DOHH2 (cell line): ENCODE results near the gene MAML1.

Source experiments
- H3F3A ChIP-seq: fragments of 200-600 bp; sonication (generic), shearing (Covaris generic); 2 replicates; pipeline ENCODE4 v1.6.0; 2016; ENCODE audit warnings: antibody characterized with exemption, mild to moderate bottlenecking; ENCODE audit not compliant: control insufficient read depth, insufficient read depth
- H3K27ac ChIP-seq: fragments of 200-600 bp; sonication (generic); 2 replicates; pipeline ENCODE4 v1.5.1; 2014; ENCODE audit warnings: low read depth, mild to moderate bottlenecking, low read length, moderate library complexity
- H3K27me3 ChIP-seq: fragments of 200-600 bp; sonication (generic); 2 replicates; pipeline ENCODE4 v1.6.1; 2014; ENCODE audit warnings: mild to moderate bottlenecking, low read length, mixed read lengths; ENCODE audit not compliant: control insufficient read depth
- H3K36me3 ChIP-seq: fragments of 200-600 bp; sonication (generic); 2 replicates; pipeline ENCODE4 v1.6.1; 2014; ENCODE audit warnings: mild to moderate bottlenecking, low read length, moderate library complexity, mixed read lengths; ENCODE audit not compliant: control insufficient read depth
- H3K4me1 ChIP-seq: fragments of 200-600 bp; sonication (generic); 2 replicates; pipeline ENCODE4 v1.6.1; 2014; ENCODE audit warnings: mild to moderate bottlenecking, low read length, mixed read lengths; ENCODE audit not compliant: control insufficient read depth
- H3K4me2 ChIP-seq: fragments of 200-600 bp; sonication (generic); 2 replicates; pipeline ENCODE4 v1.6.0; 2014; ENCODE audit warnings: mild to moderate bottlenecking, low read length, moderate library complexity
- H3K4me3 ChIP-seq: fragments of 200-600 bp; sonication (generic); 2 replicates; pipeline ENCODE4 v1.5.1; 2014; ENCODE audit warnings: mild to moderate bottlenecking, low read length, mixed read lengths
- H3K79me2 ChIP-seq: fragments of 200-600 bp; sonication (generic); 2 replicates; pipeline ENCODE4 v1.6.1; 2014; ENCODE audit warnings: mild to moderate bottlenecking, low read length, mixed read lengths; ENCODE audit not compliant: control insufficient read depth
- H3K9me2 ChIP-seq: fragments of 200-600 bp; sonication (generic); replicated peaks from 2 replicates; pipeline ENCODE4 v1.6.1; 2014; ENCODE audit warnings: mild to moderate bottlenecking, low read length, mixed read lengths; ENCODE audit not compliant: control insufficient read depth
- H3K9me3 ChIP-seq: fragments of 200-600 bp; sonication (generic); 2 replicates; pipeline ENCODE4 v1.6.1; 2014; ENCODE audit warnings: antibody characterized with exemption, low read length, mixed read lengths; ENCODE audit not compliant: control insufficient read depth, insufficient read depth
- H4K20me1 ChIP-seq: fragments of 200-600 bp; sonication (generic); 2 replicates; pipeline ENCODE4 v1.6.0; 2014; ENCODE audit warnings: low read depth, mild to moderate bottlenecking, antibody characterized with exemption, low read length, moderate library complexity; ENCODE audit not compliant: control insufficient read depth, insufficient read depth
- CTCF ChIP-seq: fragments of 200-600 bp; sonication (generic); IDR thresholded peaks from one replicate; pipeline ENCODE4 v1.5.1; 2014; ENCODE audit warnings: antibody characterized with exemption, mild to moderate bottlenecking, low read depth, low read length; ENCODE audit not compliant: poor library complexity, severe bottlenecking
- EZH2phosphoT487 ChIP-seq: fragments of 200-600 bp; sonication (generic); IDR thresholded peaks from 2 replicates; pipeline ENCODE4 v1.6.1; 2017; ENCODE audit warnings: borderline replicate concordance, mild to moderate bottlenecking, antibody characterized with exemption, low read length, moderate library complexity, mixed read lengths

MAML1 gene

GRCh38 chr5:179818746-179819295, 86.2 kb downstream of the MAML1 start:
- peaks cover 16% of the 10 kb centered on the region; the same call in 1 of the 2 replicates for H3K36me3 ChIP-seq
- H3K9me3 ChIP-seq: no peaks in the 10 kb centered on the region
- H3K27me3 ChIP-seq: no peaks in the 10 kb centered on the region
- TF ChIP-seq CTCF (no peak), EZH2phosphoT487 (no peak)
- H3K4me3 ChIP-seq: peak overlapping the region; percentile 75
- peaks cover 37% of the 10 kb centered on the region for H3K4me1 ChIP-seq
- H4K20me1 ChIP-seq: peaks cover 12% of the 10 kb centered on the region; the same call in 1 of the 2 replicates
- peak overlapping the region; percentile 98 for H3K4me2 ChIP-seq
- no peaks in the 10 kb centered on the region for H3K9me2 ChIP-seq
- H3K27ac ChIP-seq: peak overlapping the region; percentile 17; the same call in 1 of the 2 replicates
- H3F3A ChIP-seq: peaks cover 8% of the 10 kb centered on the region; the same call in 1 of the 2 replicates
- H3K79me2 ChIP-seq: peaks cover 27% of the 10 kb centered on the region

GRCh38 chr5:179819296-179820126, 86.9 kb downstream of the MAML1 start:
- Histone ChIP-seq H3K27ac (peak overlapping the region; percentile 17), H3K4me1 (peaks cover 37% of the 10 kb centered on the region), H3K27me3 (no peaks in the 10 kb centered on the region), H3K9me2 (no peaks in the 10 kb centered on the region), H3K9me3 (no peaks in the 10 kb centered on the region), H3K79me2 (peaks cover 27% of the 10 kb centered on the region), H3K4me2 (peak overlapping the region; percentile 98), H3K36me3 (peaks cover 23% of the 10 kb centered on the region), H3K4me3 (peak overlapping the region; percentile 75), H3F3A (peaks cover 8% of the 10 kb centered on the region; the same call in 1 of the 2 replicates), H4K20me1 (peaks cover 12% of the 10 kb centered on the region; the same call in 1 of the 2 replicates)
- TF ChIP-seq EZH2phosphoT487: no peak
- no peak for TF ChIP-seq CTCF

- Histone ChIP-seq H4K20me1 (peaks cover 12% of the 10 kb centered on the region; the same call in 1 of the 2 replicates), H3K36me3 (peaks cover 29% of the 10 kb centered on the region), H3K27ac (peak overlapping the region; percentile 64), H3K79me2 (peaks cover 27% of the 10 kb centered on the region), H3K27me3 (no peaks in the 10 kb centered on the region), H3K4me2 (peak overlapping the region; percentile 98), H3K9me3 (no peaks in the 10 kb centered on the region), H3K4me1 (peaks cover 37% of the 10 kb centered on the region), H3F3A (peaks cover 8% of the 10 kb centered on the region; the same call in 1 of the 2 replicates), H3K9me2 (no peaks in the 10 kb centered on the region), H3K4me3 (peak overlapping the region; percentile 75)
- TF ChIP-seq EZH2phosphoT487 (no peak), CTCF (no peak)
Observed at GRCh38 chr5:179820127-179820482, 87.5 kb downstream of the MAML1 start.
